ENCODE data around the gene MT1F.

MT1F gene

DNA sequence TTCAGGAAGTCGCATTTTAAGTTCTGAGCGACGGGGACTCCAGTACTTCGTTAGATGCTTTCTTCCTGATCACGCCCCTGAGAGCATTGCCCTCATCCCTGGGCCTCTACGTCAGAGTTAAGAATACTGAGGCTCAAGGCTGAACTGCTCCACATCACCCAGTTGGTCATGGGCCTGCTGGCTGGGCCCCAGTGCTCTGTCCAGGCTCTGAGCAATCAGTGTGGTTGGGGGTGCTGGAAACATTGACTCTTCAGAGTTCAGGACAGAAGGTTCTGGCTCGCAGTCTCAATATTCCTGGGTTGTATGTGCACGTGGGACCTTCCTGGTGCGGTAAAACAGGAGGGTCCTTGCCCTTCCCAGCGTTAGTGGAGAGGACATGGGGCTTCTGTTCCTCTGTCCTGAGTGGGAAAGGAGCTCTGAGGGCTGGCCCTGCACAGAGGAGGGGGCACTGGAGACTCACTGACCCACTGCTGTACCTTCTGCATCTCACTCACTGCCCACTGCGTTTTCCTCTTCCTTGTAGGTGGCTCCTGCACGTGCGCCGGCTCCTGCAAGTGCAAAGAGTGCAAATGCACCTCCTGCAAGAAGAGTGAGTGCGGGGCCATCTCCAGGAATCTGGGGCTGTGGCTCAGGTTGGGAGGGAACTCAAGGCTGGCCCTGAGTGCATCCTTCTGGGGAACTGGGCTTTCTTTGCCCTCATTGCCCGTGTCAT is 31.7 kb upstream of the MT1F start:
- DNase-seq, result no peak

DNA sequence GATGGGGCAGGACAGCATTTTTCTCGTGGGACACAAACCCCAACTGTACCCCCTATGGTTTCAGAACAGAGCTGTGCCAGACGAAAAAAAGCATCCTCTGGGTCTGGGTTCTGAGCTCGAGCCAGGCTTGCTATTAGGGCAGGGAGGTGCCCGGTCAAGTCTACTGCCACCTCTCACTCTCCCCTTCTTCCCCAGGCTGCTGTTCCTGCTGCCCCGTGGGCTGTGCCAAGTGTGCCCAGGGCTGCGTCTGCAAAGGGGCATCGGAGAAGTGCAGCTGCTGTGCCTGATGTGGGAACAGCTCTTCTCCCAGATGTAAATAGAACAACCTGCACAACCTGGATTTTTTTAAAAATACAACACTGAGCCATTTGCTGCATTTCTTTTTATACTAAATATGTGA is 31.1 kb upstream of the MT1F start:
- no peak for DNase-seq

DNA sequence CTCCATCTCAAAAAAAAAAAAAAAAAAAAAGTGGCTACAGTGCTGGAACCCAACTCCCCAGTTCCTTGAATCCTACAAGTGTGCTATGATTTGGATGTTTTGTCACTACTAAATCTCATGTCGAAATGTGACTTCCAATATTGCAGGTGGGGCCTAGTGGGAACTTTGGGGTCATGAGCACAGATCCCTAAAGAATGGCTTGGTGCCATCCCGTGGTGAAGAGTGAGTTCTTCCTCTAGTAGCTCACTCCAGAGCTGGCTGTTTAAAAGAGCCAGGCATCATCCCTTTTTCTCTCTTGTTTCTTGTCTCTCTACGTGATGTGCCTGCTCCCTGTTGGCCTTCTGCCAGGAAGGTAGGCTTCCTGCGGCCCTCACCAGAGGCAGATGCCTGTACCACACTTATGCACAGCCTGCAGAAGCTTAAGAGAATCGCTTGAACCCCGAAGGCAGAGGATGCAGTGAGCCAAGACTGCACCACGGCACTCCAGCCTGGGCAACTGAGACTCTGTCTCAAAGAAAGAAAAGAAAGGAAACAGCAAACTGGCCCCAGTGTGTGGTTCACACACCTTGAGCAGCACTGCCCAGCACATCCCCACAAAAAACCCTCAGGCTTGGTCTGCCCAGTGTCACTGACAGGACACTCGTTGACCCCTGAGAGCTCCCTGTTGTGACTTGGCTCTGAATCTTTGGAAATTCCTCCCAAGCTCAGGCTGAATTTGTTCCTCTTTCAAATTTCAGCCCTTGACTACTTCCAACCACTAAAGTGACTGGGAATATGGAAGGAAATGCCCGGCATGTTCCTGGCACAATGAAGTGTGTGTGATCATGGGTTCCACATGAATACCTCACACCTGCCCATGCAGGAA is 29.0 kb upstream of the MT1F start:
- DNase-seq, result no peak

DNA sequence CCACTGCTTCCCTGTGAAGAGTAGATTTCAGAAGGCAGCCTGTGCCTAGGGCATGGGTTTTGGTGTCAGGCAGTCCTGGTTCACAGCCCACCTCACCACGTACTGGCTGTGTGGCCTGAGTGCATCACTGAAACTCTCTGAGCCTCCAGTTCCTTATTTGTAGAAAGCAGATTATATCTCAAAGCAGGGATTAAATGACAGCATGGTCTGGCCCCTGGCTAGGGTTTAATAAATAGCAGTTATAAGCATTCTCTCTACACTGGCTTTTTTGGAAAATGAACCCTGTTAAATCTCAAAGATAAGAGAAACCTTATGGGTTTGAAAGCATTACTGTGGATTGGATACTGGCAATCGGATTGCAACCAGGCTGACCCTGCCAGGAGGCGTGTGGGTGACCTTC is 28.2 kb upstream of the MT1F start:
- no peak for DNase-seq

DNA sequence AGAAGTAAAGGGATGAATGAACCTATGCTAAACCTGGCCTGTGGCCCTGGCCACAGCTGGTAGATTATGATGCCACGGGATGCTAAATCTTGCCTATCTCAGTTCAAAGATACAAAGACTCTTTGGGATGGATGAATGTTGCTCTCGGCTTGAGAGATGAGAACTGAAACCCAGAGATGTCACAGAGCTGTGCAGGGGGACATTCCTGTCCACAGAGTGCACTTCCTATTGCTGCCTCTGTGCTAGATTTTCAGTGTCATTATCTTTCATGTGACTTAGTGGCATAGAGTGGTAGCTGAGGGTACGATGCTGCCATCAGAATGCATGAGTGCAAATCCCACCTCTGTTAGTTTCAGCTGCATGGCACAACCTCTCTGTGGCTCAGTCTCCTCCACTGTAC is 27.6 kb upstream of the MT1F start:
- DNase-seq, result no peak

DNA sequence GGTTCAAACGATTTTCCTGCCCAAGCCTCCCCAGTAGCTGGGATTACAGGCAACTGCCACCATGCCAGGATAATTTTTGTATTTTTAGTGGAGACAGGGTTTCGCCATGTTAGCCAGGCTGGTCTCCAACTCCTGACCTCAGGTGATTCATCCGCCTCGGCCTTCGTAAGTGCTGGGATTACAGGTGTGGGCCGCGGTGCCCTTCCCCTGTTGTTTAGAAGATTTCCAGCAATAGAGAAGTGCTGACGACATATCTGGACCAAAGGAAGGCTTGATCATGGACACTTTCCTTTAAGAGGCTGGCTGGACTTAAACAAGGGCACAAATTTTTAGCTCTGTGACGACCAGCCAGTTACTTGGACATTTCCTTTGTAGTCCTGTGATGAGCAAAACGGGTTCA is 26.6 kb upstream of the MT1F start:
- DNase-seq, result no peak

DNA sequence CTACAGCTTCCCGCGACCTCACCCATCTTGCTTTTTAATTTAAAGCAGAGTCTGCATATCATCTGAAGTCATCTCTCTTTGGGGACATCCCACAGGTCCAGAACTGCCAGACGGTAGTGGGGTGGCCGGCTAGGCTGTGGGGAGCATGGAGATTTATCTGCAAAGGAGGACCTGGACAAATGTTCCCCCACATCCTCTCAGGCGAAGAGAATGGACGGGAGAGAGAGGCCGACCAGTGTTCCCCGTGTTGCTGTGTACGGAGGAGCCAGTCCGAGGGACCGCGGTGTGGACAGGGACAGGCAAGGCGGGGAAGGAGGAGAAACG is 26.0 kb upstream of the MT1F start:
- DNase-seq, result no peak

DNA sequence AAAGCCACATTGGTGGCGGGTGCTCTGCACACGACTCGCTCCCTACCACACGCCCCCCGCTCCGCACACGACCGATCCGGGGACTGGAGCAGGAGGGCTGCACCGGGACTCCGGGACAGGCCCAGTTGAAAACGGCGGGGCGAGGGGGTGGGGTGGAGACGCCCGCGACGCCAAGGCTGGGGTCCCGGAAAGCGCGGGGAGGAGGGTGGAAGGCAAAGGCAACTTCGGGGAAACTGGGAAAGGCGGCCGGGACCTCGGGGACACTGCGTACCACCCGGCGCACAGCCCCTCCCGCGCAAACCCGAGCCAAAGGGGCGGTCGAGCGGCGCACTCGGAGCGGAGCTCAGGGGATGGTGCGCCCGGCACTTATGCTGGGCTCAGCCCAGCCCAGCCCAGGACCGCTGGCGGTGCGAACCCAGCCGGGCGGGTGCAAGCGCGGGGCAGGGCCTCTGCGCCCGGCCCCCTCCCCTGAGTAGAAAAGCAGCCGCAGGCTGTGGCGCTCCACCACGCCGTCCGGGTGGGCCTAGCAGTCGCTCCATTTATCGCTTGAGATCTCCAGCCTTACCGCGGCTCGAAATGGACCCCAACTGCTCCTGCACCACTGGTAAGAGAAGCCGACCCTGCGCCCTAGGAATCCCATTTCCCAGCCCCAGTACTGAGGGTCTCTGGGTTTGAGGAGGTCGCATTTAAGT is 25.5 kb upstream of the MT1F start, which contains the start of gene MT1M:
Gene MT1M (plus strand): TSS at position 504 of the 692 bp plus-strand sequence. CDS start 73 bp downstream, at position 577.
- no peak for DNase-seq

DNA sequence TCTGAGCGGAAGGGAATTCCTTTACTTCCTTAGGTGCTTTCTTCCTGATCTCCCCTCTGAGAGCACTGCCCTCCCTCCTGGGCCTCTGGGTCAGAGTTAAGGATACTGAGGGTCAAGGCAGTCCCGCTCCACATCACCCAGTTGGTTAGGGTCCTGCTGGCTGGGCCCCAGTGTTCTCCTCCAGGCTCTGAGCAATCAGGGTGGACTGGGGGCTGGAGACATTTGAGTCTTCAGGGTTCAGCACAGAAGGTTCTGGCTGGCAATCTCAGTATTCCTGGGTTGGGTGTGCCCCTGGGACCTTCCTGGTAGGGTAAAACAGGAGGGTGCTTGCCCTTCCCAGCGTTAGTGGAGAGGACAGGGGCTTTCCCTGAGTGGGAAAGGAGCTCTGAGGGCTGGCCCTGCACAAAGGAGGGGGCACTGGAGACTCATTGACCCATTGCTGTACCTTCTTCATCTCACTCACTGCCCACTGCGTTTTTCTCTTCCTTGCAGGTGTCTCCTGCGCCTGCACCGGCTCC is 24.9 kb upstream of the MT1F start:
- DNase-seq, result no peak

DNA sequence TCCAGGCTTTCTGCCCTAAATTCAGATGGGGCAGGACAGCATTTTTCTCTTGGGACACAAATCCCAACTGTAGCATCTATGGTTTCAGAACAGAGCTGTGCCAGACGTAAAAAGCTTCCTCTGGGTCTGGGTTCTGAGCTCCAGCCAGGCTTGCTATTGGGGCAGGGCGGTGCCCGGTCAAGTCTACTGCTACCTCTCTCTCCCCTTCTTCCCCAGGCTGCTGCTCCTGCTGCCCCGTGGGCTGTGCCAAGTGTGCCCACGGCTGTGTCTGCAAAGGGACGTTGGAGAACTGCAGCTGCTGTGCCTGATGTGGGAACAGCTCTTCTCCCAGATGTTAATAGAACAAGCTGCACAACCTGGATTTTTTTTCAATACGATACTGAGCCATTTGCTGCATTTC is 24.2 kb upstream of the MT1F start:
- DNase-seq, result no peak

DNA sequence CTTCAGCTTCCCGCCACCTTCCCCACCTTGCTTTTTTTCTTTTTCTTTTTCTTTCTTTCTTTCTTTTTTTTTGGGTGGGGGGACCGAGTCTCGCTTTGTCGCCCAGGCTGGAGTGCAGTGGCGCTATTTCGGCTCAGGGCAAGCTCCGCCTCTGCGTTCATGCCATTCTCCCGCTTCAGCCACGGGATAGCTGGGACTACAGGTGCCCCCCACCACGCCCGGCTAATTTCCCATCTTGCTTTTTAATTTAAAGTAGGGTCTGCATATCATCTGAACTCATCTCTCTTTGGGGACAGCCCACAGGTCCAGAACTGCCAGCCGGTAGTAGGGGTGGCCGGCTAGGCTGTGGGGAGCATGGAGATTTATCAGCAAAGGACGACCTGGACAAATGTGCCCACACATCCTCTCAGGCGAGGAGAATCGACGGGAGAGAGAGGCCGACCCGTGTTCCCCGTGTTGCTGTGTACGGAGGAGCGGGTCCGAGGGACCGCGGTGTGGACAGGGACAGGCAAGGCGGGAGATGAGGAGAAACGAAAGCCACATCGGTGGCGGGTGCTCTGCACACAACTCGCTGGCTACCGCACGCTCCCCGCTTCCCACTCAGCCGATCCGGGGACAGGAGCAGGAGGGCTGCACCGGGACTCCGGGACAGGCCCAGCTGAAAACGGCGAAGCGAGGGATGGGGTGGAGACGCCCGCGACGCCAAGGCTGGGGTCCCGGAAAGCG is 22.9 kb upstream of the MT1F start:
- no peak for DNase-seq

DNA sequence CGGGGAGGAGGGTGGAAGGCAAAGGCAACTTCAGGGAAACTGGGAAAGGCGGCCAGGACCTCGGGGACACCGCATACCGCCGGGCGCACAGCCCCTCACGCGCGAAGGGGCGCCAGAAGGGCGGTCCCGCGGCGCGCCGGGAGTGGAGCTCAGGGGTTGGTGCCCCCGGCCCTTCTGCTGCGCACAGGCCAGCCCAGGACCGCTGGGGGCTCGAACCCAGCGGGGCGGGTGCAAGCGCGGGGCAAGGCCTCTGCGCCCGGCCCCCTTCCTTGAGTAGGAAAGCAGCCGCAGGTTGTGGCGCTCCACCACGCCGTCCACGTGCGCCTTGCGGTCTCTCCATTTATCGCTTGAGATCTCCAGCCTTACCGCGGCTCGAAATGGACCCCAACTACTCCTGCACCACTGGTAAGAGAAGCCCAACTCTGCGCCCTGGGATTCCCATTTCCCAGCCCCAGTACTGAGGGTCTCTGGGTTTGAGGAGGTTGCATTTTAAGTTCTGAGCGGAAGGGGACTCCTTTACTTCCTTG is 22.3 kb upstream of the MT1F start:
- no peak for DNase-seq

DNA sequence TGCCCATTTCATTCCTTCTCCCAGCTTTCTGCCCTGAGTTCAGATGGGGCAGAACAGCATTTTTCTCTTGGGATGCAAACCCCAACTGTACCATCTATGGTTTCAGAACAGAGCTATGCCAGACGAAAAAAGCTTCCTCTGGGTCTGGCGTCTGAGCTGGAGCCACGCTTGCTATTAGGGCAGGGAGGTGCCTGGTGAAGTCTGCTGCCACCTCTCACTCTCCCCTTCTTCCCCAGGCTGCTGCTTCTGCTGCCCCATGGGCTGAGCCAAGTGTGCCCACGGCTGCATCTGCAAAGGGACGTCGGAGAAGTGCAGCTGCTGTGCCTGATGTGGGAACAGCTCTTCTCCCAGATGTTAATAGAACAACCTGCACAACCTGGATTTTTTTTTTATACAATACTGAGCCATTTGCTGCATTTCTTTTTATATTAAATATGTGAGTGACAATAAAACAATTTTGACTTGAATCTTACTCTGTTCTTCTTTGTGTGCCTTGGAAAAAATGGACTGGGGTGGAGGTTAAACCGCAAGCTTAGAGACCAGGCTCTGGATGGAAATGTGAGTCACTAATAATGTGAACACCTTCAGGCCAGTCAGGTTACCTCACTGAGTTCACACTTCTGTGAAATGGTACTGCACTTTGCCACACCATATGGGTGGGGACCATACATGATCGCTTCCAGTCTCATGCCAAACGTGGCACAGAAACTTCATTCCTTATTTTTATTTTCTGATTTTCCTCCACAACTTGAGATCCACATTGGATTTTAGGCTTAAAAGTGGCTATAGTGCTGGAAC is 20.9 kb upstream of the MT1F start:
- DNase-seq, result no peak

DNA sequence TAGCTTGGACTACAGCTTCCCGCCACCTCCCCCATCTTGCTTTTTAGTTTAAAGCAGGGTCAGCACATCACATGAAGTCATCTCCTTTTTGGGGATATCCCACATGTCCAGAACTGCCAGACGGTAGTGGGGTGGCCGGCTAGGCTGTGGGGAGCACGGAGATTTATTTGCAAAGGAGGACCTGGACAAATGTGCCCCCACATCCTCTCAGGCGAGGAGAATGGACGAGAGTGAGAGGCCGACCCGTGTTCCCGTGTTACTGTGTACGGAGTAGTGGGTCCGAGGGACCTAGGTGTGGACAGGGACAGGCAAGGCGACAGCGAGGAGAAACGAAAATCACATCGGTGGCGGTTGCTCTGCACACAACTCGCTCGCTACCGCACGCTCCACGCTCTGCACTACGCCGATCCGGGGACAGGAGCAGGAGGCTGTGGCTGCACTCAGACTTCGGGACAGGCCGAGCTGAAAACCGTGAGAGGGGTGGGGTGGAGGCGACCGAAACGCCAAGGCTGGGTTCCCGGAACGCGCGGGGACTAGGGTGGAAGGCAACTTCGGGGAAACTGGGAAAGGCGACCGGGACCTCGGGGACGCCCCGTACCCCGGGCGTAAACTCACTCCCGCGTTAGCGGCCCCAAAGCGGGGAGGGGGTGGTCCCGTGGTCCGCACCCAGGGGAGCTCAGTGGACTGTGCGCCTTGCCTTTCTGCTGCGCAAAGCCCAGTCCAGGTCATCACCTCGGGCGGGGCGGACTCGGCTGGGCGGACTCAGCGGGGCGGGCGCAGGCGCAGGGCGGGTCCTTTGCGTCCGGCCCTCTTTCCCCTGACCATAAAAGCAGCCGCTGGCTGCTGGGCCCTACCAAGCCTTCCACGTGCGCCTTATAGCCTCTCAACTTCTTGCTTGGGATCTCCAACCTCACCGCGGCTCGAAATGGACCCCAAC is 19.7 kb upstream of the MT1F start, which contains the start of gene MT1A:
Gene MT1A (plus strand): TSS at position 853 of the 937 bp plus-strand sequence. CDS start 73 bp downstream, at position 926.
- DNase-seq, result no peak

DNA sequence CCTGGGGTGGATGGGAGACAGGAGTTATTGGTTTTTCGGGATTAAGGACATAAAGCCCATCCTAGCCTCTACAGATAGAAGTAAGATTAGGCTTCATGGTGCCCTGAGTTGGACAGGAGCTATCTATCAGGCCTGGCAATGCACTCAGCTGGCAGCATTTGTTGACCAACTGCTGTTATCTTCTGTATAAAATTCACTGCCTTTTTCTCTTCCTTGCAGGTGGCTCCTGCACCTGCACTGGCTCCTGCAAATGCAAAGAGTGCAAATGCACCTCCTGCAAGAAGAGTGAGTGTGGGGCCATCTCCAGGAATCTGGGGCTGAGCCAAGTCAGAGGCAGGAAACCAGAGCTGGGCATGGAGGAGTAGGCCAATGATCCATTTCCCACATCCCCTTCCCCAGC is 18.7 kb upstream of the MT1F start:
- no peak for DNase-seq

DNA sequence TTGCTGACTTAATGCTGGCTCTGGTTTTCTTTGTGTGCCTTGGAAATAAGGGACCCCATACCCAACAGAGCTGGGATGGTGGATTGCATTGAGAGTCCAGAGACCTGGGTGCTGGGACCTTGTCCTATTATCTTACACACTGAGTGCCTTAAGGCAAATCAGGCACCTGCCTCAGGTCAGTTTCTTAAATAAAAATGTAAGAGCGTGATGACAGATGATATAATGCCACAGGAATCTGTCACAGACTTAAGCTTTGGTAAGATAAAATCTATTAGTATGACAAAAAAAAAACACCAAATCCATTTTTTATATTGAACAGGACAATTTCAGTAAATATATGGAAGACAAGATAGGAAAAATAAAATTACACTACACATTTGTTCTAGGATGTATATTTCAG is 17.7 kb upstream of the MT1F start:
- no peak for DNase-seq

DNA sequence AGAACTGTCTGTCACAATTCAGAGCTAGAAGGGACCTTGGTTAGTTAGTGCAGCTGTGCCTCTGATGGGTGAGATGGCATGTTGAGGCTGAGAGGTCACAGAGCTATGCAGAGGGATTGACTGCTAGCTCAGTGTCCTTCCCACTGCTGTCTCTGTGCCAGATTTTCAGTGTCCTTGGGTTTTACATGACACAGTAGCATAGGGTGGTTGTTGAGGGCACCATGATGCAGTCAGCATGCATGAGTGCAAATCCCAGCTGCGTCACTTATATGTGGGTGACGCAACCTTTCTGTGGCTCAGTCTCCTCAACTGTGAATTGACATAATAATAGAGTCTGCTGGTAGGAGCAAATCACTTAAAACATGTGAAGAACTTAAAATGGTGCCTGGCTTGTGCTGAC is 16.6 kb upstream of the MT1F start:
- no peak for DNase-seq

DNA sequence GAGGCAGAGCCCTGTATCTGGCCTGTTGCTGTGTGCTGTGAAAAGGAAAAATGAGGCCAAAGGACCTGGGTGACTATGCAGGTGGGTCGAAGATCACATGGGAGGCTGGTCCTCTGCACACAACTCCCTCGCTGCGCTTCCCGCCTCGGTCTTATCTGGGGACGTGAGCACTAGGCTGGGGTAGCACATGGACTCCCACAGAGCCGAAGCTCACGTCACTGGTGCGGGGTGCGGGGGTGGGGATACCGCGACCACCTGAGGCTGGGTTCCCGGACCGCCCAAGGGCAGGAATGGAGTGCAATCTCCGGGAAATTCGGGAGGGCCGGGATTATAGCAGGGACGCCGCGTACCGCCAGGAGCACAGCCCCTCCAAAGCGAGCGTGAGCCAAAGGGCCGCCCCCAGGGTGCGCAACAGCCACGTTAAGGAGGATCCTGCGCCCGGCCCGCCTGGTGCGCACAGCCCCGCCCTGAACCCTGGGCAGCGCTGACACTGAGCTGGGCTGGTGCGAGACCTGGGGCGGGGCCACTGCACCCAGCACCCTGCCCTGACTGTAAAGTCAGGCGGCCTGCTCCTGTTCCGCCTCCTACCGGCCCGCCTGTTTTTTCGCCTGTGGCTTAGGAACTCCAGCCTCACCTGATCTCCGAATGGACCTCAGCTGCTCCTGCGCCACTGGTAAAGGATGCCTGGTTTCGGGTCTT is 14.5 kb upstream of the MT1F start:
- DNase-seq, result no peak

DNA sequence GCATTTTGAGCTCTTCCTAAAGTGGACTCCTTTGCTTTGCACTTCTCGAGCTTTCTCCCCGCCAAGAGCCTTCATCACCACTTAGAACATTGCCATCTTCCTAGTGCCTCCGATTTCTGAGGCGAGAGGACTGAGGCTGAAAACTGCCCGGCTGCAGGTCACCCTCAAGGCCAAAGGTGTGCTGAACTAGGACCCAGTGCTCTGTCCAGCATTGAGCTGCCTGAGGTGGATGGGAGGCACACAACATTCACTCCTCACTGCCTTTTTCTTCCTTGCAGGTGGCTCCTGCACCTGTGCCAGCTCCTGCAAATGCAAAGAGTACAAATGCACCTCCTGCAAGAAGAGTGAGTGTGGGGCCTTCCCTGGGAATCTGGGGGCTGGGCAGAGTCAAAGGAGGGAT is 13.9 kb upstream of the MT1F start:
- no peak for DNase-seq

DNA sequence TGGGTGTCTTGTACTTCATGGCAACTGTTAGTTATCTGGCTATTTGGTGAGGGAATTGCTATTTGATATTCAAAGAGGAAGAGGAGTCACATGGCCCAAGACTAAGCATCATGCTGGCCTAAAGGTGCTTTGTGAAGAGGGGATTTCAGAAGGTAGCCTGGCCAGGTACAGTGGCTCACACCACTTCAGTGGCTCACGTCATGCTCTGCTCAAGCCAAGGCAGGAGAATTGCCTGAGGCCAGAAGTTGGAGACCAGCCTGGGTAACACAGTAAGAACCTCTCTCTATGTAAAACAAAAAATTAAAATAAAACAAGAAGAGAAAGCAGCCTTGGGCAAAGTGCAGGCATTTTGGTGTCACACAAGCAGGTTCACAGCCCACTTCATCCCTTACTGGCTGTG is 12.4 kb upstream of the MT1F start:
- DNase-seq, result no peak

Measured in SHP77 (cell line).